ENCODE data around the gene EXOC4.

- TF ChIP-seq POLR2A (IDR thresholded peaks at IDR 0.05; ENCODE audit: low read depth) (no peak), CTCF (IDR thresholded peaks at IDR 0.05) (no peak), EP300 (IDR thresholded peaks at IDR 0.05) (no peak)
Measured at GRCh38 chr7:133770863-133771492, 518.1 kb downstream of the EXOC4 start.
